ENCODE results near the gene CFAP46. TPM values are rescaled to one million over a fixed set of nuclear protein-coding genes. Genes with fewer than 3 reads are reported as not detected.

Gene CFAP46
- total and polyA plus RNA-seq, 2 of the 4 experiments (the other 2 are of a cell fraction), result 1.3 to 1.8 TPM

GRCh38 chr10:132780356-132780755 lies 162.0 kb downstream of the CFAP46 start:
- Histone ChIP-seq H3K27ac (ENCODE audit: insufficient read depth, low read length) (no peak overlapping the region), H4K8ac (ENCODE audit: low read depth in 2 of 2, low read length in 2 of 2) (no peak overlapping the region), H3K18ac (ENCODE audit: low read depth, low read length) (no peak overlapping the region), H2AFZ (replicated peaks; ENCODE audit: low read length, poor library complexity) (no peak overlapping the region), H3K4ac (ENCODE audit: low read depth, low read length) (no peak overlapping the region), H3K4me2 (ENCODE audit: low read depth, low read length) (no peak overlapping the region), H2AK5ac (ENCODE audit: low read depth, low read length) (no peak overlapping the region), H3K23ac (ENCODE audit: low read depth, low read length) (no peak overlapping the region), H2AK9ac (replicated peaks; ENCODE audit: low read depth, low read length, poor library complexity) (no peak overlapping the region), H3K4me1 (ENCODE audit: control insufficient read depth, insufficient read depth, low read length) (no peaks in the 10 kb centered on the region), H2BK5ac (ENCODE audit: low read depth, low read length, poor library complexity, severe bottlenecking) (no peak overlapping the region), H3K9me3 (ENCODE audit: control insufficient read depth, insufficient read depth, low read length) (peaks cover 5% of the 10 kb centered on the region; the same call in 1 of the 2 replicates), H3K9ac (ENCODE audit: low read depth, low read length) (no peak overlapping the region), H2BK120ac (ENCODE audit: low read depth, low read length) (no peak overlapping the region), H4K20me1 (ENCODE audit: insufficient read depth, low read length) (peaks cover 3% of the 10 kb centered on the region; the same call in 1 of the 2 replicates), H2BK15ac (ENCODE audit: low read depth, low read length) (no peak overlapping the region), H2BK20ac (ENCODE audit: low read depth, low read length) (no peak overlapping the region), H3K27me3 (ENCODE audit: control insufficient read depth, insufficient read depth, low read length) (peaks cover 23% of the 10 kb centered on the region), H3K79me1 (ENCODE audit: low read depth in 1 of 2, low read length in 2 of 2) (no peaks in the 10 kb centered on the region), H4K5ac (ENCODE audit: low read depth, low read length) (no peak overlapping the region), H3K4me3 (ENCODE audit: insufficient read depth, low read depth, low read length) (no peak overlapping the region), H4K91ac (ENCODE audit: insufficient read depth, low read depth, low read length) (no peak overlapping the region), H3K56ac (ENCODE audit: extremely low read depth, insufficient read depth, low read length) (no peak overlapping the region), H3K9me1 (ENCODE audit: insufficient read depth, low read length) (no peaks in the 10 kb centered on the region), H3K36me3 (ENCODE audit: control insufficient read depth, insufficient read depth, low read length) (peaks cover 8% of the 10 kb centered on the region), H3K14ac (replicated peaks; ENCODE audit: low read depth, low read length) (no peak overlapping the region)
- in situ Hi-C loops (cut with MboI; ENCODE audit: low sequenced_read_pairs) (no loop called here), intact Hi-C loops (cut with micrococcal nuclease) (no loop called here), dilution Hi-C loops (cut with HindIII; ENCODE audit: low sequenced_read_pairs, unreplicated experiment) (no loop called here)
- no peak for TF ChIP-seq ELK1 (IDR thresholded peaks at IDR 0.05; ENCODE audit: borderline replicate concordance, low read depth, low read length)
- TF ChIP-seq CHD1 (IDR thresholded peaks at IDR 0.05; ENCODE audit: low read depth, low read length), result no peak
- no peak for TF ChIP-seq RCOR1 (IDR thresholded peaks at IDR 0.05; ENCODE audit: insufficient replicate concordance, low read length)
- no peak for TF ChIP-seq RAD21 (IDR thresholded peaks at IDR 0.05; ENCODE audit: low read length)
- no peak for TF ChIP-seq MAFK (IDR thresholded peaks at IDR 0.05; ENCODE audit: low read depth, low read length)
- no peak for TF ChIP-seq MAZ (IDR thresholded peaks at IDR 0.05; ENCODE audit: borderline replicate concordance, low read depth, low read length)
- no peak for TF ChIP-seq FOS (IDR thresholded peaks at IDR 0.05; ENCODE audit: low read depth, low read length)
- TF ChIP-seq CEBPB (IDR thresholded peaks at IDR 0.05; ENCODE audit: low read depth, low read length), result no peak
- ATAC-seq (ENCODE audit: low read depth) (no peak), DNase-seq (no peak)
- ChIA-PET POLR2A (ENCODE audit: unreplicated experiment) (no interaction called here), CTCF (no interaction called here)
- 89% methylated on average over 7 of the region's 12 CpGs; no CpG with 5 or more reads in 1 of the 2 experiments for WGBS, 2 experiments (ENCODE audit: extremely low coverage in 2 of 2, insufficient read length in 1 of 2)
- no TSS peak for BruUV-seq (replicated peaks)
